GM23338 (cell line): Measurements from ENCODE around the gene GNLY. TPM values are rescaled to one million over a fixed set of nuclear protein-coding genes. Genes with fewer than 3 reads are reported as not detected.

Source experiments
- CREB1 ChIP-seq: fragments of 250-450 bp; sonication (Bioruptor Pico); IDR thresholded peaks from 2 replicates; pipeline ENCODE4 v1.5.0; 2020; ENCODE audit warnings: low read depth, mild to moderate bottlenecking, moderate library complexity
- EZH2 ChIP-seq: fragments of 200-600 bp; sonication (generic); IDR thresholded peaks from one replicate; pipeline ENCODE4 v1.8.0; 2017; ENCODE audit warnings: antibody characterized with exemption, mild to moderate bottlenecking, low read depth; ENCODE audit not compliant: unreplicated experiment
- JUNB ChIP-seq: IDR thresholded peaks from one replicate; pipeline ENCODE4 v1.6.1; 2016; ENCODE audit warnings: antibody characterized with exemption; ENCODE audit not compliant: unreplicated experiment
- NANOG ChIP-seq: IDR thresholded peaks from 2 replicates; pipeline ENCODE4 v1.6.1; 2016; ENCODE audit warnings: antibody characterized with exemption, borderline replicate concordance
- POLR2AphosphoS5 ChIP-seq: IDR thresholded peaks from 2 replicates; pipeline ENCODE4 v1.6.1; 2016; ENCODE audit warnings: antibody characterized with exemption, low read depth
- STAT1 ChIP-seq: IDR thresholded peaks from one replicate; pipeline ENCODE4 v1.6.1; 2016; ENCODE audit warnings: antibody characterized with exemption; ENCODE audit not compliant: unreplicated experiment
- ZNF331 ChIP-seq: fragments of 250-450 bp; sonication (Bioruptor Pico); IDR thresholded peaks from 2 replicates; pipeline ENCODE4 v1.5.0; 2020; ENCODE audit warnings: low read depth, mild to moderate bottlenecking, moderate library complexity
- ZNF462 ChIP-seq: fragments of 250-450 bp; sonication (Bioruptor Pico); IDR thresholded peaks from 2 replicates; pipeline ENCODE4 v1.5.0; 2020; ENCODE audit warnings: mild to moderate bottlenecking, moderate library complexity
- polyA plus RNA-seq: library from polyadenylated mRNA; unstranded; fragments of >200 nt; fragmentation: Nextera tagmentation; extraction: Ambion mirVana; gene quantifications from 2 replicates; pipeline ENCODE4 v1.2.1, GENCODE V29; 2016
- total RNA-seq: library from RNA; depleted of rRNA; stranded (reverse); fragments of >200 nt; shearing (Covaris generic); gene quantifications from 2 replicates; pipeline ENCODE4 v1.2.3, GENCODE V29; 2014
- TF ChIP-seq, protein P1 (sequence below): IDR thresholded peaks from 2 replicates; pipeline ENCODE4 v1.6.1; 2016; ENCODE audit warnings: antibody characterized with exemption
- TF ChIP-seq, protein P2 (sequence below): IDR thresholded peaks from one replicate; pipeline ENCODE4 v1.6.1; 2018; ENCODE audit warnings: antibody characterized with exemption; ENCODE audit not compliant: unreplicated experiment

Gene GNLY
- total and polyA plus RNA-seq, 2 experiments from 2014 or later: not detected

GRCh38 chr2:85727798-85728197 lies 33.6 kb downstream of the GNLY start (continued):
- no peak for TF ChIP-seq ZNF462 (CRISPR knock-in tag)
- no peak for TF ChIP-seq CREB1 (CRISPR knock-in tag)
- no peak for TF ChIP-seq JUNB
- TF ChIP-seq ZNF331 (CRISPR knock-in tag): no peak
- TF ChIP-seq EZH2: no peak
- TF ChIP-seq, protein P1, sequence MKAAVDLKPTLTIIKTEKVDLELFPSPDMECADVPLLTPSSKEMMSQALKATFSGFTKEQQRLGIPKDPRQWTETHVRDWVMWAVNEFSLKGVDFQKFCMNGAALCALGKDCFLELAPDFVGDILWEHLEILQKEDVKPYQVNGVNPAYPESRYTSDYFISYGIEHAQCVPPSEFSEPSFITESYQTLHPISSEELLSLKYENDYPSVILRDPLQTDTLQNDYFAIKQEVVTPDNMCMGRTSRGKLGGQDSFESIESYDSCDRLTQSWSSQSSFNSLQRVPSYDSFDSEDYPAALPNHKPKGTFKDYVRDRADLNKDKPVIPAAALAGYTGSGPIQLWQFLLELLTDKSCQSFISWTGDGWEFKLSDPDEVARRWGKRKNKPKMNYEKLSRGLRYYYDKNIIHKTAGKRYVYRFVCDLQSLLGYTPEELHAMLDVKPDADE: no peak
- TF ChIP-seq, protein P2, sequence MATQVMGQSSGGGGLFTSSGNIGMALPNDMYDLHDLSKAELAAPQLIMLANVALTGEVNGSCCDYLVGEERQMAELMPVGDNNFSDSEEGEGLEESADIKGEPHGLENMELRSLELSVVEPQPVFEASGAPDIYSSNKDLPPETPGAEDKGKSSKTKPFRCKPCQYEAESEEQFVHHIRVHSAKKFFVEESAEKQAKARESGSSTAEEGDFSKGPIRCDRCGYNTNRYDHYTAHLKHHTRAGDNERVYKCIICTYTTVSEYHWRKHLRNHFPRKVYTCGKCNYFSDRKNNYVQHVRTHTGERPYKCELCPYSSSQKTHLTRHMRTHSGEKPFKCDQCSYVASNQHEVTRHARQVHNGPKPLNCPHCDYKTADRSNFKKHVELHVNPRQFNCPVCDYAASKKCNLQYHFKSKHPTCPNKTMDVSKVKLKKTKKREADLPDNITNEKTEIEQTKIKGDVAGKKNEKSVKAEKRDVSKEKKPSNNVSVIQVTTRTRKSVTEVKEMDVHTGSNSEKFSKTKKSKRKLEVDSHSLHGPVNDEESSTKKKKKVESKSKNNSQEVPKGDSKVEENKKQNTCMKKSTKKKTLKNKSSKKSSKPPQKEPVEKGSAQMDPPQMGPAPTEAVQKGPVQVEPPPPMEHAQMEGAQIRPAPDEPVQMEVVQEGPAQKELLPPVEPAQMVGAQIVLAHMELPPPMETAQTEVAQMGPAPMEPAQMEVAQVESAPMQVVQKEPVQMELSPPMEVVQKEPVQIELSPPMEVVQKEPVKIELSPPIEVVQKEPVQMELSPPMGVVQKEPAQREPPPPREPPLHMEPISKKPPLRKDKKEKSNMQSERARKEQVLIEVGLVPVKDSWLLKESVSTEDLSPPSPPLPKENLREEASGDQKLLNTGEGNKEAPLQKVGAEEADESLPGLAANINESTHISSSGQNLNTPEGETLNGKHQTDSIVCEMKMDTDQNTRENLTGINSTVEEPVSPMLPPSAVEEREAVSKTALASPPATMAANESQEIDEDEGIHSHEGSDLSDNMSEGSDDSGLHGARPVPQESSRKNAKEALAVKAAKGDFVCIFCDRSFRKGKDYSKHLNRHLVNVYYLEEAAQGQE: no peak
- TF ChIP-seq NANOG: no peak
- no peak for TF ChIP-seq POLR2AphosphoS5
- no peak for TF ChIP-seq STAT1
